Measurements from ENCODE around the gene MTAP.

The MTAP gene

DNA sequence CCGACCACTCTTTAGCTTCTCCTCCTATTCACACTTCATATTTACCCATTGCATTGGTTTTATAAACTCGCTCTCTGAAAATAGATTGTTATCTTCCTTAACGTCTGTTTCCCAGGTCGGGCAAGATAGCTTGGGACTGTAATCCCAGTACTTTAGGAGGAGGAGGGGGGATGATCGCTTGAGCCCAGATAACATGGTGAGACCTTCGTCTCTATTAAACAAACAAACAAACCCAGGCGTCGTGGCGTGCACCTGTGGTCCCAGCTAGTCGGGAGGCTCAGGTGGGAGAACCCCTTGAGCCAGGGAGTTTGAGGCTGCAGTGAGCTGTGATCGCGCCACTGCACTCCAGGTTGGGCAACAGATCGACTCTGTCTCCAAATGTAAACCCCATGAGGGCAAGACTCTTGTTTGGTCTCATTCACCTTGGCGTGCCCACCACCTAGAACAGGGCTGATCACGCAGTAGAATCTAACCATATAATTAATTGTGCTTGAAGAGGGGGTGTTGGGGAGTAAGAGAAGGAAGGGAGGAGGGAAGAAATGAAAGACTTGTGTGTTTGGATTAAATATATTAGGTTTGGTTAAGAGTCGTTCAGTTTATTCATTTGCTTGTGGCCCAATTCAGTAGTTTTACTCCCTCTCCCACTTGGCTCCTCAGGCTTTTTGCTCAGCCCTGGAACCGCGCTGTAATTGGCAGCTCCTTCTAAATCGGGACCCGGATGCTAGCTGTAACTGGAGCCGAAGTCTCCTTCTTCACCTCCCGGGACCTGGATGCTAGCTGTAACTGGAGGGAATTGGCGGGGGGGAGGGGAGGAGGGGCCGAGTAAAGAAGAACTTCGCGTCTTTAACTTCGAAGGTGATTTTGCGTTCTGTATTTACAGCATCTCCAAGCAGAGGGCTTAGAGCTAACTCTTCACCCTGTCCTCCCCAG is 166.8 kb downstream of the MTAP start:
- H3K27ac ChIP-seq, result no peak overlapping the region
- no peak for TF ChIP-seq ZFX (IDR thresholded peaks at IDR 0.05)

GRCh38 chr9:21969951-21970799 is 167.7 kb downstream of the MTAP start:
- no peak overlapping the region for H3K27ac ChIP-seq
- no peak for TF ChIP-seq ZFX (IDR thresholded peaks at IDR 0.05)
- TF ChIP-seq, protein P1, sequence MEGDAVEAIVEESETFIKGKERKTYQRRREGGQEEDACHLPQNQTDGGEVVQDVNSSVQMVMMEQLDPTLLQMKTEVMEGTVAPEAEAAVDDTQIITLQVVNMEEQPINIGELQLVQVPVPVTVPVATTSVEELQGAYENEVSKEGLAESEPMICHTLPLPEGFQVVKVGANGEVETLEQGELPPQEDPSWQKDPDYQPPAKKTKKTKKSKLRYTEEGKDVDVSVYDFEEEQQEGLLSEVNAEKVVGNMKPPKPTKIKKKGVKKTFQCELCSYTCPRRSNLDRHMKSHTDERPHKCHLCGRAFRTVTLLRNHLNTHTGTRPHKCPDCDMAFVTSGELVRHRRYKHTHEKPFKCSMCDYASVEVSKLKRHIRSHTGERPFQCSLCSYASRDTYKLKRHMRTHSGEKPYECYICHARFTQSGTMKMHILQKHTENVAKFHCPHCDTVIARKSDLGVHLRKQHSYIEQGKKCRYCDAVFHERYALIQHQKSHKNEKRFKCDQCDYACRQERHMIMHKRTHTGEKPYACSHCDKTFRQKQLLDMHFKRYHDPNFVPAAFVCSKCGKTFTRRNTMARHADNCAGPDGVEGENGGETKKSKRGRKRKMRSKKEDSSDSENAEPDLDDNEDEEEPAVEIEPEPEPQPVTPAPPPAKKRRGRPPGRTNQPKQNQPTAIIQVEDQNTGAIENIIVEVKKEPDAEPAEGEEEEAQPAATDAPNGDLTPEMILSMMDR (conservative IDR thresholded peaks at IDR 0.05), result no peak

DNA sequence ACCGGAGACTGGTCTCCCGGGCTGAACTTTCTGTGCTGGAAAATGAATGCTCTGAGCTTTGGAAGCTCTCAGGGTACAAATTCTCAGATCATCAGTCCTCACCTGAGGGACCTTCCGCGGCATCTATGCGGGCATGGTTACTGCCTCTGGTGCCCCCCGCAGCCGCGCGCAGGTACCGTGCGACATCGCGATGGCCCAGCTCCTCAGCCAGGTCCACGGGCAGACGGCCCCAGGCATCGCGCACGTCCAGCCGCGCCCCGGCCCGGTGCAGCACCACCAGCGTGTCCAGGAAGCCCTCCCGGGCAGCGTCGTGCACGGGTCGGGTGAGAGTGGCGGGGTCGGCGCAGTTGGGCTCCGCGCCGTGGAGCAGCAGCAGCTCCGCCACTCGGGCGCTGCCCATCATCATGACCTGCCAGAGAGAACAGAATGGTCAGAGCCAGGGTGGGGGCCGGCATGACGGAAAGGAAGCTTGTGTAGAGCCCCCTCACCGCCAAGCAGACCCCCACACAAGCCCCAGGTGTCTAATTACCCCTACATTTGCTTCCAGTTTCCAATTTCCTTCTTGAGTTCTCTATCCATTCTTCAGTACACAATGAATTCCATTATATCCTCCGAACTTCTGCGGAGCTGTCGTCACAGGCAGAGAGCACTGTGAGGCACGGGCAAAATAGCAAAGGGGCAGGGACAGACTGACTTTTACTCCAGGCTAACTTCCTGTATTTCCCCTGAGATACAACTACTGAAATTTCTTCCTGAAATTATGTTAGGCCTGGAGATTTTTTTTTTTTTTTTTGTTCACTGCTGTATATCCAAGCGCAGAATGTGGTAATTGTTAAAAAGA is 168.6 kb downstream of the MTAP start:
- no peak overlapping the region for H3K27ac ChIP-seq
- no peak for TF ChIP-seq ZFX (IDR thresholded peaks at IDR 0.05)
- TF ChIP-seq, protein P1 (conservative IDR thresholded peaks at IDR 0.05), result no peak

DNA sequence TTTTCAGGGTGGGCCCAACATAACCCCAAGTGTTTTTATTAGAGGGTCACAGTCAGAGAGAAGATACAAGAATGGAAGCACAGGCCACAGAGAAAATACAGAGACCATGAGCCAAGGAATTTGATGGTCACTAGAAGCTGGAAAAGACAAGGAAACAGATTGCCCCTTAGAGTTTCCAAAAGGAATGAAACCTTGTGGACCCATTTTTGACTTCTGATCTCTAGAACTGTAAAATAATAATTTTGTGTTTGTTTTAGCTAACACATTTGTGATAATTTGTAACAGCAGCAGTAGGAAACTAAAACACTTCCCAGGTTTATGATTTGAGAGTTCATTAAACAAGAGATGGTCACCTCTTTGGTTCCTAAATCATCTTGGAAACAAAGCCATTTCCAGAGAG is 169.9 kb downstream of the MTAP start:
- TF ChIP-seq ZFX (IDR thresholded peaks at IDR 0.05), result no peak
- TF ChIP-seq, protein P1 (conservative IDR thresholded peaks at IDR 0.05), result no peak

DNA sequence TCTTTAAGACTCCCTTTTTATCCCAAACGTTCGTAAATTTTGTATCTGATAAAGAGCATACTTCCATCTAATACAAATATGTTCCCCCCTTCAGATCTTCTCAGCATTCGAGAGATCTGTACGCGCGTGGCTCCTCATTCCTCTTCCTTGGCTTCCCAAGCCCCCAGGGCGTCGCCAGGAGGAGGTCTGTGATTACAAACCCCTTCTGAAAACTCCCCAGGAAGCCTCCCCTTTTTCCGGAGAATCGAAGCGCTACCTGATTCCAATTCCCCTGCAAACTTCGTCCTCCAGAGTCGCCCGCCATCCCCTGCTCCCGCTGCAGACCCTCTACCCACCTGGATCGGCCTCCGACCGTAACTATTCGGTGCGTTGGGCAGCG is 171.9 kb downstream of the MTAP start:
- TF ChIP-seq, protein P1 (conservative IDR thresholded peaks at IDR 0.05), result no peak
- TF ChIP-seq ZFX (IDR thresholded peaks at IDR 0.05), result no peak
- peak overlapping the region; percentile 42 for H3K27ac ChIP-seq

More for the DNA sequence above, 169.9 kb downstream of the MTAP start:
- no peak overlapping the region for H3K27ac ChIP-seq

DNA sequence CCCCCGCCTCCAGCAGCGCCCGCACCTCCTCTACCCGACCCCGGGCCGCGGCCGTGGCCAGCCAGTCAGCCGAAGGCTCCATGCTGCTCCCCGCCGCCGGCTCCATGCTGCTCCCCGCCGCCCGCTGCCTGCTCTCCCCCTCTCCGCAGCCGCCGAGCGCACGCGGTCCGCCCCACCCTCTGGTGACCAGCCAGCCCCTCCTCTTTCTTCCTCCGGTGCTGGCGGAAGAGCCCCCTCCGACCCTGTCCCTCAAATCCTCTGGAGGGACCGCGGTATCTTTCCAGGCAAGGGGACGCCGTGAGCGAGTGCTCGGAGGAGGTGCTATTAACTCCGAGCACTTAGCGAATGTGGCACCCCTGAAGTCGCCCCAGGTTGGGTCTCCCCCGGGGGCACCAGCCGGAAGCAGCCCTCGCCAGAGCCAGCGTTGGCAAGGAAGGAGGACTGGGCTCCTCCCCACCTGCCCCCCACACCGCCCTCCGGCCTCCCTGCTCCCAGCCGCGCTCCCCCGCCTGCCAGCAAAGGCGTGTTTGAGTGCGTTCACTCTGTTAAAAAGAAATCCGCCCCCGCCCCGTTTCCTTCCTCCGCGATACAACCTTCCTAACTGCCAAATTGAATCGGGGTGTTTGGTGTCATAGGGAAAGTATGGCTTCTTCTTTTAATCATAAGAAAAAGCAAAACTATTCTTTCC is 172.4 kb downstream of the MTAP start:
- no peak for TF ChIP-seq ZFX (IDR thresholded peaks at IDR 0.05)
- TF ChIP-seq, protein P1 (conservative IDR thresholded peaks at IDR 0.05), result no peak
- peak overlapping the region; percentile 42 for H3K27ac ChIP-seq
